Muscle layer of colon (tissue), 2 donors: Measurements from ENCODE around the gene CDNF.

Source experiments
- H3K27ac ChIP-seq: one replicate; pipeline ENCODE4 v1.7.0; 2013; ENCODE audit warnings: low read depth, mild to moderate bottlenecking, low read length, moderate library complexity
- H3K27me3 ChIP-seq, 2 donors: one replicate each; pipeline ENCODE4 v1.7.0; 2013; ENCODE audit warnings: low read length in 2 of 2, mild to moderate bottlenecking in 2 of 2; ENCODE audit not compliant: insufficient read depth in 2 of 2, control insufficient read depth in 1 of 2
- H3K36me3 ChIP-seq: one replicate; pipeline ENCODE4 v1.7.0; 2013; ENCODE audit warnings: mild to moderate bottlenecking, low read length; ENCODE audit not compliant: insufficient read depth
- H3K4me1 ChIP-seq: one replicate; pipeline ENCODE4 v1.7.0; 2013; ENCODE audit warnings: mild to moderate bottlenecking, low read length; ENCODE audit not compliant: insufficient read depth
- H3K4me3 ChIP-seq, 2 donors: one replicate each; pipeline ENCODE4 v1.7.0; 2013; ENCODE audit warnings: low read length in 2 of 2, low read depth in 1 of 2, mild to moderate bottlenecking in 1 of 2, moderate library complexity in 1 of 2
- H3K9ac ChIP-seq: one replicate; pipeline ENCODE4 v1.7.0; 2013; ENCODE audit warnings: low read length
- H3K9me3 ChIP-seq: one replicate; pipeline ENCODE4 v1.7.0; 2013; ENCODE audit warnings: mild to moderate bottlenecking, low read length
- donor health status: abdominal sarcoma.
- donor health status: Adenocarcinoma of cecum.

Gene CDNF

DNA sequence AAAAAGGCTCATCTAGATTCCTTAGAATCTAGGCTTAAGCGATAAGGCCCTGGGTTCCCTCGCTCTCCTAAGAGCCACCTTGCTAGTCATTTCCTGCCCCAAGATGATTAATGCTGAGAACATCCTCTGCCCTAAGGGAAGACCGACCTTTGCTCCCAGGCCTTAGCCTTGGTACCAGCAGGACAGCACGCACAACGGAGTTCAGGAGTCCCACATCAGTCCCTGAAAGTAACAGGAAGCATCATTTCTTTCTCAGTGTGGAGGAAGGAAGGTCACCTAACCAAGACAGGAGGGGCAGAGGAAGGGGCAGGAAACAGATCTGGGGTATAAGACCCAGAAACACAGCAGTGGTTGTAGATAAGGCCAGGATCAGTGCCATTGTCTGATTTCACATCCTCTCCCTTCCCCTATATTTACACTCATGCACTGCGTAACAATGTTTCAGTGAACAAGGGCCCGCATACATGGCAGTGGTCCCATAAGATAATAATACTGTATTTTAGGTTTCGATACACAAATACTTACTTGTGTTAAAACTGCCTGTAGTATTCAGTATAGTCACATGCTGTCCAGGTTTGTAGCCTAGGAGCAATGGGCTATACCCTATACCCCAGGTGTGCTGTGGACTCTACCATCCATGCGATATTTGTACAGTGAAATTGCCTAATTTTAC lies 55.0 kb downstream of the CDNF start:
- Histone ChIP-seq H3K9me3 (no peaks in the 10 kb centered on the region), H3K36me3 (no peaks in the 10 kb centered on the region), H3K27ac (no peak overlapping the region), H3K27me3 (no peaks in the 10 kb centered on the region), H3K4me1 (no peaks in the 10 kb centered on the region), H3K9ac (no peak overlapping the region), H3K4me3 (no peak overlapping the region)

DNA sequence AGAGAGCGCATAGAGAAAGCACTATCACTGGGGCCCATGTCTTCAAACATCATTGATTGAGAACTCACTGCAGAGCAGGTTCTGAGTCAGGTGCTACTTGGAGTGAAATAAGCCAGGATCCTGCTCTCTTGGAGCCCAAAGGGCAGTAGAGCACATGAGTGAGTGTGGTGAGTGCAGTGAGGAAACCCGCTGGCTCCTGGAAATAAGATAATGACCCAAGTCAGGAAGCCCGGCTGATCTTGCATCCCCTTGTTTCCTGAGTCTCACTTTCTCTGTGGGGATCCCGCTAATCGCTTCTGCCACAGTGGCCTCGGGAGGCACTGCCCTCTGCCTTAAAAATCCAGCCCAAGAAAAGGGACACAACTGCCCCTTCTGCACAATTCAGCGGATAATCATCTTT lies 56.1 kb downstream of the CDNF start:
- no peaks in the 10 kb centered on the region for H3K27me3 ChIP-seq
- H3K36me3 ChIP-seq = no peaks in the 10 kb centered on the region
- H3K4me3 ChIP-seq = no peak overlapping the region
- no peak overlapping the region for H3K9ac ChIP-seq
- H3K9me3 ChIP-seq = no peaks in the 10 kb centered on the region
- H3K27ac ChIP-seq = no peak overlapping the region
- no peaks in the 10 kb centered on the region for H3K4me1 ChIP-seq

DNA sequence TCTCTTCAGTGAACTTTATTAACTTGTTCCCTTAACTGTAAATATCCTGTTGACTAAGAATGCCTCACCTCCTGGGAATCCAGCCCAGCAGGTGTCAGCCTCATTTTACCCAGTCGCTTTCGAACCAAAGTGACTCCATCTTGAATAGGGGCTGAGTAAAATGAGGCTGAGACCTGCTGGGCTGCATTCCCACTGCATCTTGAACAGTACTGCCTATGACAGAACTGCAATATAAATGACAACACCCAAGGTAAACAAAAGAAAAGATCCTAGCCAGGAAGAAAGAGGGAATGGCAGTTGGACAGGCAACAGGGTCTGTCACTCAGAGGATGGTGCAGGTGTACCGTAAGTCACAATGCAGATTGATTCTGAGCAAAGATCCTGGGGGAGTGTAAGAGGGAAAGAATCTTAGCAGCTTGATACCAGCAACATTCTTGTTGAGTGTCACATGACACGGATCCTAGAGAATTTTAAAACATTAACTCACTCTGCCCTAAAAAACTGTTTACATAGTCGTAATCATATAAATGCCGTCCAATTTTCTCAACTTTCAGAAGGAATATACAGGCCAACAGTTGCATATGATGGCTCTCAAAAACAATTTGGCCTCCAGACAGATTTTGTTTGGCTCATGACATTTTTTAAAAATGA lies 58.7 kb downstream of the CDNF start:
- Histone ChIP-seq H3K4me1 (no peaks in the 10 kb centered on the region), H3K9me3 (no peaks in the 10 kb centered on the region), H3K27me3 (no peaks in the 10 kb centered on the region), H3K9ac (no peak overlapping the region), H3K27ac (no peak overlapping the region), H3K4me3 (no peak overlapping the region), H3K36me3 (no peaks in the 10 kb centered on the region)

DNA sequence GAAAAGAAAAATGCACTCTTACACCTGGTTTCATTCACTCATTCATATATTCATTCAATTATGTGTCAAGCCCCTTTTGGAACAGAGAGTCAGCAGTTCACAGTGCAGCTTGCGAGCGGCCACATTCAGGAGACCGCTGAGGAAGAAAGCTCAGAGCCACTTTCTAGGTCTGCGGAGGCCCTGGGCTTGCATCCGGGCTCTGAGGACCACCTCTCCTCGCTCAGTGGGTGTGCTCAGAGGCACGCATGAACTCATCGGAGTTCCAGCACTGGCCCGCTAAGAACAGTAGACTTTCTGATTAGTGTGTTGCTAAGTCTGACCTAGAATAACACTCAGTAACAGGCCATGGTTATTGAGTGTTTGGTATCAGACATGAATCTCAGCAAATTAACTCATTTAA lies 61.3 kb downstream of the CDNF start:
- H3K9me3 ChIP-seq = no peaks in the 10 kb centered on the region
- H3K36me3 ChIP-seq = no peaks in the 10 kb centered on the region
- no peak overlapping the region for H3K4me3 ChIP-seq
- H3K27me3 ChIP-seq = no peaks in the 10 kb centered on the region
- no peaks in the 10 kb centered on the region for H3K4me1 ChIP-seq
- no peak overlapping the region for H3K27ac ChIP-seq
- H3K9ac ChIP-seq = no peak overlapping the region

DNA sequence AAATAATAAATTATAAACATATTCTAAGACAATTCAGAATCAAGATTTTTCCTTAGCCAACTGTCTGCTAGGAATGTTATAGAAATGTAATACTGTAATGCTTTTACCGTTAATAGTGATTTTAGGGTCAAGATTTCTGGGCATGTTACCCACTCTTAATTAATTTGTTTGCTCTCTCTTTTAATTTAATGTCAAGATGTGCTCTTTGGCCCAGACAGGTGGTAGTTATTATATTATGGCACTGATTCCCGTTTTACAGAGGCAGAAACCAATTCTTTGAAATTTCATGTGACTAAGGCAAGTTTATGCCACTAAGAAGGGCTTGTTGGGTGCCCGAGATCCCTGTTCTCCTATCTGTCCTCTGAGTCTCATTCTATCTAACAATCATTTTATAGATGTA lies 62.2 kb downstream of the CDNF start:
- Histone ChIP-seq H3K27me3 (no peaks in the 10 kb centered on the region), H3K9ac (no peak overlapping the region), H3K36me3 (no peaks in the 10 kb centered on the region)

DNA sequence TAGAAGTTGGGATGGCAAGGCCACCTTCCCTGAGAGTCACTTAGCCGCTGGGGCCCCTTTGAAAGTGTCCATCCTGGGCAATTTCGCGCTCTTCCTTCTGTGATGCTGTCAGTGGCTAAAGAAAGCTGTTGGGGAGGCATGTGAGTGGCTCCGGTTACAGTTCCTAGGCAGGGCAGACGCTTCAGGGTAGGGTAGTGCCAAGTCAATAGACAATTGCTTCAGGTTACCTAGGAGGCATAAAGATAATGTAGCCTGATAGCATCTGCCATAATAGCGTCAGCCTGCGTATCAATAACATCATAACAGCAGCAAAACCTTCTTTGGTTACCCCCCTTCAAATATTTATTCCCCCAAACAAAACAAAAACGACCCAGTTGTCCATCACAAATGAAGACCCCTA lies 63.0 kb downstream of the CDNF start, which contains the start of gene FAM107B:
FAM107B (minus strand) TSS at position 101 of the 400 bp plus-strand sequence. CDS start 234 bp downstream, outside the sequence.
- no peaks in the 10 kb centered on the region for H3K9me3 ChIP-seq
- H3K27ac ChIP-seq = no peak within 1 kb of the TSS
- H3K4me1 ChIP-seq = no peaks in the 10 kb centered on the region
- no peaks in the 10 kb centered on the region for H3K36me3 ChIP-seq
- H3K4me3 ChIP-seq = no peak within 1 kb of the TSS
- no peaks in the 10 kb centered on the region for H3K27me3 ChIP-seq
- H3K9ac ChIP-seq = no peak within 1 kb of the TSS

More for the DNA sequence above, 62.2 kb downstream of the CDNF start:
- H3K27ac ChIP-seq = no peak overlapping the region
- no peak overlapping the region for H3K4me3 ChIP-seq
- no peaks in the 10 kb centered on the region for H3K4me1 ChIP-seq
- H3K9me3 ChIP-seq = no peaks in the 10 kb centered on the region

DNA sequence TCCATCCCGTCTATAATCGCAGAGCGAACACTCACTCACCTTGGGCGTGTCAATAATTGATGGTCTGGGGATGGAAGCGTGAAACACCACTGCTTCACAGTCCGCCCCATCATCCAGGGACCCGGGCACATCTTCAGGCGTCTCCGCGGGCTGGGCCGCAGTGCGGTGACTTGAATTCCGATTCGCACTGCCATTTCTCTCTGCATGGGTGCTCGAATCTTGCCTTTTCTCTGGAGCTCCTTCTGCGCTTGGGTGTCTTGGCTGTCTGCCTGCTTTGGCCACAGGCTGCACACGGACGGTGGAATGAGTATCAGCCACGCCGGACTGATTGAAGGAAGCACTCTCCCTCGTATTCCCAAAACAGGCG lies 63.6 kb downstream of the CDNF start:
- no peaks in the 10 kb centered on the region for H3K9me3 ChIP-seq
- no peaks in the 10 kb centered on the region for H3K4me1 ChIP-seq
- H3K27ac ChIP-seq = no peak overlapping the region
- H3K4me3 ChIP-seq = no peak overlapping the region
- no peaks in the 10 kb centered on the region for H3K27me3 ChIP-seq
- no peaks in the 10 kb centered on the region for H3K36me3 ChIP-seq
- H3K9ac ChIP-seq = no peak overlapping the region

DNA sequence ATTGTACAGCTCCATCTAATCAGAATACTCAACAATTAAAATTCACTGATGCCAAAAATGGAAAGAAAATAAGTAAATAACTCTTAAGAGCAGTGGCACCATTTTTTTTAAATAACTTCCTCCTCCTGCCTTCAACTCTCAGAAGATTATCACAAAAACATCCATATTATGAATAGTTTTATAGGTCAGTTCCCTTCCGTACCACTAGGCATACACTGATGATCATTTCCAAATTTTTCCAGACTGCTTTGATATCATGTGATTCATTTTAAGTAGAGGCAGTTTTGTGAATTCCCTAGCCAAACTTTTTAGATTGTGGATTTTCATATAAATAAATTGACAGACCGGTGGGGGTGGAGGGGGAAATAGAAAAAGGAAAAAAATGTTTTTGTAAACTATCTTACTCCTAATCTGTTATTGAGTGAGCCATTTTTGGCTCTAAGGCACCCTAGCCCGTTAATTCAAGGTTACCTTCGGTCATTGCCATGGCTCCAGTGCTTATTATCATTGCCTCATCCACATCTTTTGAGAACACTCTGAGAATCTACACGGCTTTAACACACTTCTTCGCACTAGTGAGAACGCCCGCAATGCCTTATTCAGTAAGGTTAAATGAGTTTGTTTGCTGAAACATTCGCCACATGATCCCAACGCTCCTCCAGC lies 64.2 kb downstream of the CDNF start:
- no peak overlapping the region for H3K27ac ChIP-seq
- H3K4me3 ChIP-seq = no peak overlapping the region

DNA sequence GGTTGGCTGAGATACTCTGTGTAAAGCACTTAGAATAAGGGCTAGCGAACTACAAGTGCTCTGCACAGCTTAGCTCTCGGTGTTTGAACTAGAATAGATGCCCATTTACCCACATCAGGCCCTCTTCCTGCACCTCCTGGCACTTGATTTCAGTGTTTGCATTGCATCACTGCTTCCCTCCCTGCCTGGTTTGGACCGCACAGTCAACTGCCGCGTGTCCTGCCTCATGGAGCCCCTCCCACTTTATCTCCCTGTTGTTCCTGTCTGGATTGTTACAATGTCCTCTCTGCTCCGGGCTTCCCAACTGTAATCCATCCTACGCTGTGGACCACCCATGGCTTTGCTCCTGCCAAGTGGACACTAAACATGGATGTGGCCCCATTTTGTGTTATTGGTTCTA lies 65.4 kb downstream of the CDNF start:
- no peak overlapping the region for H3K9ac ChIP-seq
- H3K4me1 ChIP-seq = no peaks in the 10 kb centered on the region
- H3K27ac ChIP-seq = no peak overlapping the region
- no peaks in the 10 kb centered on the region for H3K27me3 ChIP-seq
- no peak overlapping the region for H3K4me3 ChIP-seq
- H3K36me3 ChIP-seq = no peaks in the 10 kb centered on the region
- no peaks in the 10 kb centered on the region for H3K9me3 ChIP-seq

More for the DNA sequence above, 64.2 kb downstream of the CDNF start:
- no peaks in the 10 kb centered on the region for H3K9me3 ChIP-seq
- H3K4me1 ChIP-seq = no peaks in the 10 kb centered on the region
- no peak overlapping the region for H3K9ac ChIP-seq
- H3K36me3 ChIP-seq = no peaks in the 10 kb centered on the region
- no peaks in the 10 kb centered on the region for H3K27me3 ChIP-seq

DNA sequence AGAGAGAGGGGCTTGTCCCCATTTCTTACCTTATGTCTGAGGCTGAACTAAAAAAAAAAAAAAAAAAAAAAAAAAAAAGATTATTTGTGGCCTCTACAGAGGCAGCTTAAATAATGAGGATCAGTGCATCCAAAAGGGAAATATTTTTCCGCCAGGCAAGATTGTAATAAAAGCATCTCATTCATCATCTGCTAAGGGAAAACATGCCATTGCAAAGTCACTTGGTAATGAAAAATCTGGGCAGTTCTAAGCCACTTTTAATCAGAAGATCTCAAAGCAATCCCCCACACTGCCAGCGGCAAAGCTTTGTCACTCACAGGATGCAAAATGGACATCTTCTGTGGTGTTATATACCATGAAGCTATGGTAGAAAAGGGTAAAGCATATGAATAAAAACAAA lies 66.9 kb downstream of the CDNF start:
- H3K4me1 ChIP-seq = no peaks in the 10 kb centered on the region
- H3K27me3 ChIP-seq = no peaks in the 10 kb centered on the region
- no peaks in the 10 kb centered on the region for H3K36me3 ChIP-seq
- no peak overlapping the region for H3K4me3 ChIP-seq
- H3K27ac ChIP-seq = no peak overlapping the region
- no peaks in the 10 kb centered on the region for H3K9me3 ChIP-seq
- no peak overlapping the region for H3K9ac ChIP-seq
